SKM-1 treated with dmso at 0.1 percent for 144 hours (cell line): ENCODE data around the gene GNG12.
A peak's percentile ranks its signal among the peaks of the same experiment; 100 is the strongest.

Experiments used
- DNase-seq: peaks from one replicate; lab custom pipeline; 2025; ENCODE audit not compliant: unreplicated experiment; lab: John Stamatoyannopoulos, UW

Gene GNG12

DNA sequence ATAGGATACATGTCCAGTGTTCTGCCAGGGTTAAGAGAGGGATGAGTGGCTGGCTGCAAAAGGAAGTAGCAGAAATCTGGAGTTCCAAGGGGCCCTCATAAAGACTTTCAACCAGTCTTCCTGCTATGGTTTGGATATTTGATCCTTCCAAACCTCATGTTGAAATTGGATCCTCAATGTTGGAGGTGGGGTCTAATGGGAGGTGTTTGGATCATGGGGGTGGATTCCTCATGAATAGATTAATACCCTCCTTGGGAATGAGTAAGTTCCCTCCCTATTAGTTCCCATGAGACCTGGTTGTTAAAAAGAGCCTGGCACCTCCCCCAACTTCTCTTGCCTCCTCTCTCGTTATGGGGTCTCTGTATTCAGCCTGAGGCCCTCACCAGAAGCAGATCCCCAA is 10.1 kb upstream of the GNG12 start:
- DNase-seq = no peak

DNA sequence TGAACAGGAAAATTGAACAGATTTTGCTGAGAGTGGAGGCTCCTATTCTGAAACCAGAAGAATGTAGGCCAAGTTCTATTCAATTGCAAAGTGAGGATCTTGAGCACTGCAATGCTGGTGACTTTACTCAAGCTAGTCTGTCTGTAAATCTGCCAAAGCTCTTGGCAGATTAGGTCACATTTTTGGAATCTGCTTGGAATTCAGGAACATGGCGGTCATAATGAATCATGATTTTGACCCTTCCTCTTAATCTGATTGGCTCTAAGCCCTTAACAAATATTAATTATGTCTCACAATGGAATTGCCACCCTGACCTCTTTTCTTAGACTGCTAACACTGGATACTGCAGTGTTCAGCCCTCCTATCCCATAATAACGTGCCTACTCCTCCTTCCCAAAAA is 7.2 kb upstream of the GNG12 start:
- DNase-seq = no peak

DNA sequence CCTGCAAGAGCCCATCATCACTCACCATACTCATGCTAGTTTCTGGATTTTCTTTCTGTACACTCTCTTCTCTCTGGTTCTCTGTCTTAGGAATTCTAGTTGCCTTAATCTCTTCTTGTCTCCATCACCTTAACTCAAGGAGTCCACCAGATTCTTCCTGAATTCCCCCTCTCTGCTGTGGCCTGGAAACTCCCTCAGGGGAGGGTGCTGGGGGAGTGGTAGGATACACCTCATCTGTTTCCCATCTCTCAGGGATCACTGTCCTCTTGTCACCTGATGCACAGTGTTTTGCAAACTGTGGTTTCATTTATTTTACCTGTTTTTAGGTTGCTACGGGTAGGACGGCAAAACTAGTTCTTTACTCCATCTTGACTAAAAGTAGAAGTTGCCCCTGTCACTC is 6.6 kb upstream of the GNG12 start:
- no peak for DNase-seq

DNA sequence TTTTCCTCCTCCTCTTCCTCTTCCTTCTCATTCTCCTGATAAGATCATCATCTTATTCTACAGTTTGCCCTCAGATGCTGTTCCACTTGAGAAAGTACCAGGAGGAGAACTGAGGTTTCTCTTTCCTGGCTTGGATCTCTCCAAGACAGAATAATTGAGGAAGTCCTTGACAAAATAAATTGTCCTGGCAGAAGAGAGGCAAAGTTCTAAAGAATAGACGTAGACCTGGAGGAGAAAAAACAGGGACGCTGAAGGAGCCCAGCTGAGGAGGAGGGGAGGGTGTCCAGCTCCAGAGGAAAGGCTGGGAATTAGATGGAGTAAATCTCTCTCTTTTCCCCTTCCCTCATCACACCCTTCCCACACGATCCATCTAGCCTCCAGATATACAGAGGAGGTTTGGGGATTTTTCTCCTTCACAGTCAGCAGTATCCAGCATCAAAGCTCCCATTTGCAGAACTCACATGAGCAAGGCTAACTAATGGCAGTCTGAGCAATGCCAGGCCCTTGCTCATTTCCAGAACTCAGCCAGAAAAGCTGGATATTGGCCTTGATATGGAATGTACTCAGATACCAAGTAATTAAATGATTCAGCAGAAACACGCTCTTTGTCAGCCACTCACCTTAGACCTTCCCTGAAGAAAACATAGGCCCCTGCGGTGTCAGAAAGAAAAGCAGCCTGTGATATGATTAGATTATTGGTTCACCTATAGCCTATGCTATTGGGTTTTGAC is 5.1 kb upstream of the GNG12 start:
- DNase-seq = no peak

DNA sequence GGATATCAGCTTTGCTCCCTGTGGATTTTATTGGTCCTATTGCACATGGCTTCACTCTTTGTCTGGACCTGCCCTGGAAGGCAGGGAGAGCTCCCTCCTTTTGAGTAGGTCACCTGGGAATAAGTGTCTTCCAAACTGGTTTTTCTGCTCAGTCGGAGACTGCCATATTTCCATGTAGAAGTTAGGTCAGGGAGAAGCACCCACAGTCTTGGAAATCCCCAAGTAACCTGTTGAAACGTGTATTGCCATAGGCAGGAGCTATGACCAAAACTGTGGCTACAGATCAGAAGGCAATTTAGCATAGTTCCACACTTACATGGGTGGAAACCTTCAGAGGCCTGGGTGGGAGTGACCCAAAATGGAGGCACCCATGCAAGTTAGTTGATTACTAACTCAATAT is 3.5 kb upstream of the GNG12 start:
- no peak for DNase-seq

DNA sequence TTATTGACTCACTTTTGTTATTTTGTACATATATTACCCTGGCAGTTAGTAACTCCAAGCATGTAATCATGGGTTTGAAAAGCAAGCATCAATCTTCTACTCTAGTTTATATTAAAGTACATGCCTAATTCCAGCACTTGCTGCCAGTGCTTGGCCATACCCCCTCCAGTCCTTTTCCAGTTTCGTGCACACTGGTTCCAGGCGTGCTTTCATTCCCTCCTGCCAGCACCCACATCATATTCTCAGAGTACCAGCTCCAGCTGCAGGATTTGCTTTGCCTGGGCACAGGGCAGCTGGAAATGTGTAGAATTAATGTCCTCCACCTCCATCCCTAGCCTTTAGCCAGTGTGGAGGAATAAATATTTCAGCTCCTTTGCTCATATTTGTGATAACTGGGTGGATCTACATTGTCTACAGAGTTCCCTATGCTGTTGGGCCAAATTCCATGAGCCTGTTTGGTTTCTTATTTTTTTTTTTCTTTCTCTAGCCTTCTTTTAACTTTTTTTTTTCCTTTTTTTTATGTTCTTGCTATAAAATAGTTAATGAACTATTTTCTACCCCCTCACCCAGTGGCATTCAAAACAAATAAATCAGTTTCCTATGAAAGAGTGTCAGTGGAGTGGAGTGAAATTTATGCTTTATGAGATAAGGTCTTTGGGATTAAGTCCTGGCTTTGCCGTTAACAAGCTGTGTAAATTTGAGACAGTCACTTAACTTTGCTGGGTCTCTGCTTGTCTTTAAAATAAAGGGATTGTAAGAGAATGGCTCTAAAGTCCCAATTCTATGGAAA is 2.6 kb upstream of the GNG12 start:
- DNase-seq = no peak

- no peak for DNase-seq
Observed at GRCh38 chr1:67834246-67834877, 1.1 kb upstream of the GNG12 start.

DNA sequence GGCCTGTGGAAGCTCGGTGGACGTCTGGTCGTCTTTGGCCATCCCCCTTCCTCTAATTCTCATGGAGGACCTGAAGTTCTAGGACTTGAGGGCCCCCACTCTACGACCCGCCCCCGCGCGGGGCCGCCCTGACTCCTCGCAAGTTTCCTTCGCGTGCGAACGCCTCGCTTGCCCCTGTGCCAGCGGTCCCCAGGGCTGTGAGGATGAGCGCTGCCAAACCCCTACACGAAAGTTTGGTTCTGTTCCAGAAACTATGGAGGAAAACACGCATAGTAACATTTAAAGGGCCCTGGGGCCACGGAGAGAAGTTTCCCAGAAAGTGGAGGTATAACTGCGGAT is 304 bp upstream of the GNG12 start:
- DNase-seq = no peak

DNA sequence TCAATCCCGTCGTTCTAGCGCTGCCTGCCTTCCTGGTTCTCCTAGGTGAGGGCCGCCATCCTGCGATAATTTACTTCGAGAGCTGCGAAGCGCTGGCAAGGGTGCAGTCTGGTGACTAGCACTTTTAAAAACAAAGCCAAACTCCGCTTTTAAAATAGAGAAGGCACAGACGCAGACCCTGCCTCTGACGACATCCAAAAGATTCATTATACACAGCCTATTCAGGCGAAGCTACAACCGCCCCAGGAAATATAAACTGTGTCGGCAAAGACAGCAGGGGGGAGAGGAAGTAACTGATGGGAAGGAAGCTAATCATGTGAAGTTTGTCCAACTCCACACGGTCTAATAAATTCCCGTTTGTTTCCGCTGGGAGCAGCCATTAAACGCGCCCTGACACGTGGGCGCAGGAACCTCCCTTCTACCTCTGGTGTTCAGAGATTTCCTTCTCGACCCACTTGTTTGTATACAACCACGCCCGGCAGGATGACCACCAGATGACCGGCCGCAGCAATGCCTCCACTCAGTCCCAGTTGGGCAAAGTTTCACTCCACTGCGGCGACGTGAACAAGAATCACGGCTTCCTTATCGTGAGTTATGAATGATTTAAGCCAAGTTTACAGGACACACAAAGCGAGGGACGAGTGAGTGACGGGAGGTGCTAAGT is 1.3 kb downstream of the GNG12 start:
- DNase-seq = peak; percentile 46

DNA sequence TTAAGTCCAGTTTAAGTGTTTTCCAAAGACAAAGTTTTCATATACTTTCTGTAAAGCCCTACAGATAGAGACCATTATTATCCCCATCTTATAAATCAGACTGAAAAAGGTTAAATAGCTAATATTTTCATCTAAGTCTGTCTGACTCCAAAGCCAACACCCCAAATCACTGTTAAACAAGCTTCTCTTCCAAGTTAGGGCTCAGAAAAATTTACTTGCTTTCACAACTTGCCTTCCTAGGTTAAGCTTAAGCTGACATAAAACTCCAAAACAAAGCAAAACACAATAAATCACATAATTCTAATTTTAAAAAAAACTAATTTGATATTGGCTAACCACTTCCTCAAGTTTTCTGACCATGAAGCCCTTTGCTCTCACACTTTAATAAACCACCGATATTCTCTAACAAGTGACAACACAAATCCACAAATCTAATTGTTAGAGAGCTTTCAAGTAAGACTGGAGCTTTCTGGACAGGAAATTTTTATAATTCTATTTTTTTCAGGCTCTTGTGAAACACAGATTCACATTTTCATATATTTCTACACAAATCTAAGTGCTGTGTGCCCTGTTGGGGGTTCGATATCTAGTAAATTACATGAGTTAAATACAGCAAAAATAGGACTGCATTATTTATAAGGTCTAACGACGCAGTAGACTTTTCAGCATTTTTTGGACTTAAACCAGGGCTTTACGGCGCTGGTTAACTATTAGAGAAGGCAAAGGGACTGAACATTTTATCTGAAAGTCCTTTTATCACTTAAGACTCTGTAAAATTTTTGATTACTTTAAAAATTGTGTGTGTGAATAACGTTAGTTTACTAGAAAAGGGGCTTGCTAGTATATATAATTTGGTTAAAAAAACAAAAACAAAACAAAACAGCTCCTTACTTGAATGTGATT is 2.1 kb downstream of the GNG12 start:
- DNase-seq = no peak

- DNase-seq = no peak
Observed at GRCh38 chr1:67830226-67830625, 3.0 kb downstream of the GNG12 start.

DNA sequence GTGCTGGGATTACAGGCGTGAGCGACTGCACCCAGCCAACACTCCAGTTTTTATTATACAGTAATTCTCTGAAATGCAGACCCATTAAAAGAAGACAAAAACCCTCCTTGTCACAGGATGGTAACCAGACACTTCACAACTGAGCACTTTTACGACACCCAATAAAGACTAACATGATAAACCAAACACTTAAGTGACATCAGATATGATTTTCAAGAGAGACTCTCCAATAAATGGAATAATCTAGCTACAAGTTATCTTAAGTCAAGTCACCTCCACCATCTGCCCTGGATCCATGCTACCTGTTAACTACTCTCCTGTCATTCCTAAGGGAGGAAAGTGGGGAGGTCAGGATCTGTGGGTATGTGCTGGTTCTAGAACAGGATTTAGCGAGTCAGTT is 5.6 kb downstream of the GNG12 start:
- DNase-seq = no peak

DNA sequence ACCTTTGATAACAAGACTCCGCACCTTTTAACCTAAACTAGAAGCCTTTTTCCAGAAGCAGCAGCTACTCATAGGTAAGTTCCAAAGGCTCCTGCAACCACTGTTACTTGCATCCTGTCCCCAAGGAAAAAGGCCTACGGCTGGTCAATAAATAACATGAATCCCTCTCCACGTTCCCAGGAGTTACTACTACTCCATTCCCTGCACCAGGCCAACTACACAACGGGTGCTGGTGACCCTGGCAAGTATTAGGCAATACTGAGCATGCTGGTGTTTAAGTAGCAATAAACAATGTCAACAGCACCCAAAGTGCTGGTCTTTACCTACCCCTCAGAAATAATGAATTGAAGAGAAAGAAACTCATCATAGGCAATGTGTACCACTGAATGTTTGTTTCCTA is 7.7 kb downstream of the GNG12 start:
- DNase-seq = no peak

DNA sequence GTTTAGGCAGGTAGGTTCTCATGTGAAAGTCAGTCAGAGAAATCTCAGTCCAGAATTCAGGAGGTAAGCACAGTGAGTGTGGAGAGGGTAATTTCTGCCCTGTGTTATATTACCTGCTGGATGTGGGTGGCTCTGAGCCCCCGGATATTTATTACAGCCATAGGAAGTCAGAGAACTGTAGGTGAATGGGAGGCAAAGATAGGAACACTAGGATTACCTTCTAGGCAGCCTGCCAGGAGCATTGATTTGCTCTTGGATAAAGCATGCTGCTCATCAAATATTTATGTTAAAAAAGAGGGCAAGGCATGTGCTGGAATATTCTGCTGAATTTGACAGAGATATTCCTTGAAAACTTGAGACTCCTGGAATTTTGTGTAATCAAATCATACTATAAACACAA is 8.5 kb downstream of the GNG12 start:
- DNase-seq = no peak

DNA sequence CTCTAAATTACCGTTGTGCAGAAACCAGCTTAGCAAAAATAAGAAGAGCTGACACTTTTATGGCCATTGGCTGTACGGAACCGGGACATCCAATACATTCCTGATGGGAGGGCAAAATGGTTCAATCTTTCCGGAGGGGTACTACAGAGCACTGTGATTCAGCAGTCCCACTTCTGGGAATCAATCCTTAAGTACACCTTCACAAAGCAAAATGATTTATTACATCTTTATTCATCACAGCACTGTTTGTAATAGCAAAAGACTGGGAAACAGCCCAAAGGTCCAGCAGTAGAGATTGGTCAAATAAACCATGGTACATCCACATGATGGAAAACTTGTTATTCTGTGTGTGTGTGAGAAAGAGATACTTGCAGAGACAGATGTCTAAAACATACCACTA is 9.7 kb downstream of the GNG12 start:
- no peak for DNase-seq

DNA sequence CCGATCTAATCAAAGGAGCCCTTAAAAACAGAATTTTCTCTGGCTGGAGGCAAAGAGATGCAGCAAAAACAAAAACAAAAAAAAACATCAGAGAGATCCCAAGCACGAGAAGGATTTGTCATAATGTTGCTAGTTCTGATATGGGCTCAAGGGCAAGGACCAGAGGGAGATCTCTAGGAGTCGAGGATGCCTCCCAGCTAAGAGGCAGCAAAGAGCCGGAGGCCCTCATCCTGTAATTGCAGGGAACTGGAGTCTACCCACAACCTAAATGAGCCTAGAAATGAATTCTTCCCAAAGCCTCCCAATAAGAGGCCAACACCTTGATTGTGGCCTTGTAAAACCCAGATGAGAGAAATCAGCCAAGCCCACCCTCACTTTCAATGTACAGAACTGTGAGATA is 12.0 kb downstream of the GNG12 start:
- no peak for DNase-seq

- no peak for DNase-seq
Observed at GRCh38 chr1:67818725-67819301, 14.5 kb downstream of the GNG12 start.

- no peak for DNase-seq
Observed at GRCh38 chr1:67818162-67818561, 15.1 kb downstream of the GNG12 start.

GRCh38 chr1:67817319-67817718 is 15.9 kb downstream of the GNG12 start:
- no peak for DNase-seq

- no peak for DNase-seq
Observed at GRCh38 chr1:67816506-67816905, 16.8 kb downstream of the GNG12 start.

GRCh38 chr1:67816095-67816475 is 17.2 kb downstream of the GNG12 start:
- DNase-seq = no peak
